ENCODE data around the gene CHRDL1.

Gene CHRDL1

GRCh38 chrX:110741213-110741796 is 54.3 kb downstream of the CHRDL1 start:
- DNase-seq = no peak

GRCh38 chrX:110734894-110735541 is 60.6 kb downstream of the CHRDL1 start:
- no peak for DNase-seq

GRCh38 chrX:110734271-110734670 is 61.3 kb downstream of the CHRDL1 start:
- no peak for DNase-seq

GRCh38 chrX:110733166-110733565 is 62.5 kb downstream of the CHRDL1 start:
- no peak for DNase-seq

- peak; percentile 19 for DNase-seq
These were observed 63.4 kb downstream of the CHRDL1 start for GRCh38 chrX:110732266-110732665.

GRCh38 chrX:110723844-110724243 is 71.8 kb downstream of the CHRDL1 start:
- no peak for DNase-seq

- DNase-seq = no peak
These were observed 73.5 kb downstream of the CHRDL1 start for GRCh38 chrX:110722135-110722534.

GRCh38 chrX:110713666-110714065 is 82.0 kb downstream of the CHRDL1 start:
- no peak for DNase-seq

- DNase-seq = no peak
These were observed 89.2 kb downstream of the CHRDL1 start for GRCh38 chrX:110706446-110706845.

- DNase-seq = no peak
These were observed 92.0 kb downstream of the CHRDL1 start for GRCh38 chrX:110703641-110704040.

- DNase-seq = no peak
These were observed 96.5 kb downstream of the CHRDL1 start for GRCh38 chrX:110699109-110699508.

GRCh38 chrX:110698696-110699095 is 96.9 kb downstream of the CHRDL1 start:
- DNase-seq = no peak

- DNase-seq = no peak
These were observed 102.8 kb downstream of the CHRDL1 start for GRCh38 chrX:110692866-110693265.

- DNase-seq = no peak
These were observed 104.2 kb downstream of the CHRDL1 start for GRCh38 chrX:110691446-110691845.

- no peak for DNase-seq
These were observed 111.0 kb downstream of the CHRDL1 start for GRCh38 chrX:110684653-110685052.

GRCh38 chrX:110683925-110684324 is 111.7 kb downstream of the CHRDL1 start:
- no peak for DNase-seq

- DNase-seq = no peak
These were observed 117.0 kb downstream of the CHRDL1 start for GRCh38 chrX:110678591-110678990.

GRCh38 chrX:110675886-110676285 is 119.7 kb downstream of the CHRDL1 start:
- DNase-seq = no peak

GRCh38 chrX:110671068-110671803 is 124.4 kb downstream of the CHRDL1 start:
- DNase-seq = no peak

- no peak for DNase-seq
These were observed 126.0 kb downstream of the CHRDL1 start for GRCh38 chrX:110669572-110669971.

- DNase-seq = no peak
These were observed 127.9 kb downstream of the CHRDL1 start for GRCh38 chrX:110667706-110668105.

- DNase-seq = peak; percentile 0
These were observed 130.2 kb downstream of the CHRDL1 start for GRCh38 chrX:110665223-110666002.

GRCh38 chrX:110657073-110657472 is 138.5 kb downstream of the CHRDL1 start:
- DNase-seq = no peak

Data from NCI-H1694 treated with DMSO at 0.1 percent for 48 hours (cell line).